Left lung (tissue), 14 donors: ENCODE results near the gene RPL36A. TPM values are rescaled to one million over a fixed set of nuclear protein-coding genes. Genes with fewer than 3 reads are reported as not detected.

Source experiments
- ATAC-seq: fragments of 200-7000 bp; cut with Tn5 transposase; one replicate; pipeline ENCODE4 v1.9.1; 2020; ENCODE audit warnings: moderate library complexity
- DNase-seq, 4 donors: peaks; one replicate each; pipeline ENCODE4 v3.0.0-alpha.2; 2013 to 2020
- H3K27ac ChIP-seq, 2 donors: fragments of 200-600 bp; sonication (generic) in 1 of 2; one replicate each; pipeline versions ENCODE4 v1.5.0 to v1.8.0; 2020 to 2021
- H3K27me3 ChIP-seq, 2 donors: fragments of 200-600 bp; sonication (generic) in 1 of 2; one replicate each; pipeline versions ENCODE4 v1.5.0 to v1.8.0; 2020 to 2021
- H3K36me3 ChIP-seq, 2 donors: fragments of 200-600 bp; sonication (generic) in 1 of 2; one replicate each; pipeline versions ENCODE4 v1.5.0 to v1.8.0; 2020 to 2021
- H3K4me1 ChIP-seq, 2 donors: fragments of 200-600 bp; one replicate each; pipeline ENCODE4 v1.8.0; 2021
- H3K4me3 ChIP-seq, 2 donors: fragments of 200-600 bp; sonication (generic) in 1 of 2; one replicate each; pipeline versions ENCODE4 v1.5.0 to v1.8.0; 2020 to 2021; ENCODE audit warnings: mild to moderate bottlenecking in 1 of 2
- H3K9me3 ChIP-seq, 2 donors: fragments of 200-600 bp; sonication (generic) in 1 of 2; one replicate each; pipeline versions ENCODE4 v1.5.0 to v1.8.0; 2020 to 2021
- intact Hi-C, 2 donors: fragments of 100-400 bp; cut with DNase I; formaldehyde crosslinking; loops; one replicate each; pipeline versions ENCODE4 v1.11.2 to v1.14.2; 2022
- long read RNA-seq, 12 donors: library from polyadenylated mRNA in 2 of 12; unstranded in 2 of 12; transcript quantifications; one replicate each; pipeline ENCODE4 v2.0.0 and lab custom pipeline, GENCODE V29; 2019 to 2026
- polyA plus RNA-seq, 6 donors: library from polyadenylated mRNA; unstranded; fragments of 120-200 nt; gene quantifications; one replicate each; pipeline ENCODE4 v1.2.1, GENCODE V29; 2013; ENCODE audit not compliant: insufficient read length in 6 of 6
- total RNA-seq, 2 donors: library from RNA; stranded (reverse); fragmentation: NEBNext Ultra II Directional; extraction: Animal tissue kit (Norgen Biotek cat#: 25700); gene quantifications; one replicate each; pipeline ENCODE4 v1.2.1, GENCODE V29; 2021
- TF ChIP-seq, protein P1 (sequence below), 2 donors: fragments of 200-600 bp; sonication (generic) in 1 of 2; IDR thresholded peaks; one replicate each; pipeline versions ENCODE4 v1.5.0 to v1.8.0; 2021; ENCODE audit warnings: antibody characterized with exemption in 2 of 2
- donor health status: DM: no; HTN: yes; CAD: no.
- donor health status: DM: no; HTN: no; CAD: no.

The RPL36A gene
- total RNA-seq = 100 to 1,000 TPM; 127 to 169 TPM
- polyA plus RNA-seq = 1,000 to 10,000 TPM; 1,057 to 1,743 (median 1,517) TPM
- long read RNA-seq, donor 1, transcript RPL36A-204 (3 exons, 2,240 nt) = minor isoform, 6 of 134 reads
- long read RNA-seq, donor 1, transcript RPL36A-202 (4 exons, 691 nt) = minor isoform, 13 of 134 reads
- long read RNA-seq, donor 1, transcript RPL36A-205 (4 exons, 710 nt) = minor isoform, 5 of 134 reads
- long read RNA-seq, donor 1, transcript RPL36A-203 (5 exons, 910 nt) = major isoform, 102 of 134 reads
- long read RNA-seq, donor 1, partial matches to known transcripts = 0 of 134 reads
- long read RNA-seq, donor 1, other reads (novel, unspliced or antisense) = 0 of 134 reads
- long read RNA-seq, donor 2, transcript RPL36A-202 (4 exons, 691 nt) = minor isoform, 35 of 250 reads
- long read RNA-seq, donor 2, transcript RPL36A-203 (5 exons, 910 nt) = major isoform, 158 of 250 reads
- long read RNA-seq, donor 2, transcript RPL36A-204 (3 exons, 2,240 nt) = minor isoform, 13 of 250 reads
- long read RNA-seq, donor 2, transcript RPL36A-205 (4 exons, 710 nt) = minor isoform, 12 of 250 reads
- long read RNA-seq, donor 2, partial matches to known transcripts = 13 of 250 reads
- long read RNA-seq, donor 2, other reads (novel, unspliced or antisense) = 5 of 250 reads
- long read RNA-seq, donor 3, transcript RPL36A-204 (3 exons, 2,240 nt) = minor isoform, 8 of 282 reads
- long read RNA-seq, donor 3, transcript RPL36A-203 (5 exons, 910 nt) = major isoform, 231 of 282 reads
- long read RNA-seq, donor 3, transcript RPL36A-202 (4 exons, 691 nt) = minor isoform, 26 of 282 reads
- long read RNA-seq, donor 3, transcript RPL36A-208 (2 exons, 547 nt) = minor isoform, 6 of 282 reads
- long read RNA-seq, donor 3, partial matches to known transcripts = 0 of 282 reads
- long read RNA-seq, donor 3, other reads (novel, unspliced or antisense) = 0 of 282 reads
- long read RNA-seq, donor 4, transcript RPL36A-203 (5 exons, 910 nt) = major isoform, 564 of 576 reads
- long read RNA-seq, donor 4, transcript RPL36A-202 (4 exons, 691 nt) = minor isoform, 6 of 576 reads
- long read RNA-seq, donor 4, partial matches to known transcripts = 0 of 576 reads
- long read RNA-seq, donor 4, other reads (novel, unspliced or antisense) = 3 of 576 reads
- long read RNA-seq, donor 5, transcript RPL36A-202 (4 exons, 691 nt) = minor isoform, 13 of 98 reads
- long read RNA-seq, donor 5, transcript RPL36A-203 (5 exons, 910 nt) = major isoform, 76 of 98 reads
- long read RNA-seq, donor 5, partial matches to known transcripts = 0 of 98 reads
- long read RNA-seq, donor 5, other reads (novel, unspliced or antisense) = 0 of 98 reads
- long read RNA-seq, donor 6, transcript RPL36A-205 (4 exons, 710 nt) = minor isoform, 10 of 265 reads
- long read RNA-seq, donor 6, transcript RPL36A-203 (5 exons, 910 nt) = major isoform, 188 of 265 reads
- long read RNA-seq, donor 6, transcript RPL36A-204 (3 exons, 2,240 nt) = minor isoform, 13 of 265 reads
- long read RNA-seq, donor 6, transcript RPL36A-202 (4 exons, 691 nt) = minor isoform, 37 of 265 reads
- long read RNA-seq, donor 6, partial matches to known transcripts = 8 of 265 reads
- long read RNA-seq, donor 6, other reads (novel, unspliced or antisense) = 0 of 265 reads
- long read RNA-seq, donor 7, transcript RPL36A-203 (5 exons, 910 nt) = major isoform, 21 of 44 reads
- long read RNA-seq, donor 7, transcript RPL36A-205 (4 exons, 710 nt) = minor isoform, 8 of 44 reads
- long read RNA-seq, donor 7, transcript RPL36A-207 (2 exons, 373 nt) = minor isoform, 6 of 44 reads
- long read RNA-seq, donor 7, partial matches to known transcripts = 0 of 44 reads
- long read RNA-seq, donor 7, other reads (novel, unspliced or antisense) = 0 of 44 reads
- long read RNA-seq, donor 8, transcript RPL36A-203 (5 exons, 910 nt) = major isoform, 67 of 80 reads
- long read RNA-seq, donor 8, transcript RPL36A-202 (4 exons, 691 nt) = minor isoform, 6 of 80 reads
- long read RNA-seq, donor 8, partial matches to known transcripts = 0 of 80 reads
- long read RNA-seq, donor 8, other reads (novel, unspliced or antisense) = 0 of 80 reads
- long read RNA-seq, donor 9, partial matches to known transcripts = 0 of 3 reads
- long read RNA-seq, donor 9, other reads (novel, unspliced or antisense) = 0 of 3 reads
- long read RNA-seq, donor 10, transcript RPL36A-203 (5 exons, 910 nt) = major isoform, 325 of 331 reads
- long read RNA-seq, donor 10, partial matches to known transcripts = 1 of 331 reads
- long read RNA-seq, donor 10, other reads (novel, unspliced or antisense) = 1 of 331 reads
- long read RNA-seq, donor 11, transcript RPL36A-203 (5 exons, 910 nt) = major isoform, 46 of 61 reads
- long read RNA-seq, donor 11, transcript RPL36A-202 (4 exons, 691 nt) = minor isoform, 7 of 61 reads
- long read RNA-seq, donor 11, partial matches to known transcripts = 0 of 61 reads
- long read RNA-seq, donor 11, other reads (novel, unspliced or antisense) = 0 of 61 reads
- long read RNA-seq, donor 12, transcript RPL36A-202 (4 exons, 691 nt) = minor isoform, 7 of 62 reads
- long read RNA-seq, donor 12, transcript RPL36A-203 (5 exons, 910 nt) = major isoform, 47 of 62 reads
- long read RNA-seq, donor 12, partial matches to known transcripts = 0 of 62 reads
- long read RNA-seq, donor 12, other reads (novel, unspliced or antisense) = 0 of 62 reads

DNA sequence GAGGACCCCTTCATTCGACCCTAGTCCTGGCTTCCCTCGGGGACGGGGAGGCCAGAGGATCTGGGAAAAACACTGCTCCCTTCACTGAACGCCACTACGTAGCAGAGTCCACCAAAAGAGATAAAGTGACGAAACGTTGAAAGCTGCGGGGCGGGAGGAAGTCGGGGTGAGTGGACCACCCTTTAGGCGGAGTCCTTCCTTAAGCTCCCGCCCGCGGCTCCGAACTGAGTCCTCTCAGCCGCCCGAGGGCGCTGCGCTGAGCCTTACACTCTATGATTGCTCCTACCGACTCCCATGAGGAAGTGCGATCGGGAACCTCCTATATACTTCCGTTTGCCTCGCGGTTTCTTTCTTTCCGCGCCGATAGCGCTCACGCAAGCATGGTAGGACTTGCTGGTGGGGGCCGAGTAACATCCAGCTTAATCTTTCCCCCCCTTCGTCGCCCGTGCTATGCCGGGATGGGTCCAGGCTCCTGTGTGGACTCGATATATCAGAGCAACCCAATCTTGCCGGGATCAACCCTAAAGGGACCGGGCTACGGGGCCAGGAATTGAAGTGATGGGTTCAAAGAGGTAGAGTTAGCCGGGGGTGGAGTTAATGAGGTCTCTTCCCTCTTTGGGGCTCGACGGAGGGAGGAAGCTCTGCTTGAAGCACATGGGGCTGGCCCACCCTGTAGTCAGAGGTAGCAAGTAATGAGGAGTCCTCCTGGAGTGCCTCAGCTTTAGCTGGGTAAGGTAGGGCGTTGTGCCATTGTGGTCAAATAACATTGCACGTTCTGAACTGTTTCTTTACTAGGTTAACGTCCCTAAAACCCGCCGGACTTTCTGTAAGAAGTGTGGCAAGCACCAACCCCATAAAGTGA is at the start of gene RPL36A:
RPL36A (plus strand) TSS at position 348 of the 862 bp plus-strand sequence; CDS start at position 381, 33 bp downstream.
- TF ChIP-seq, protein P1, sequence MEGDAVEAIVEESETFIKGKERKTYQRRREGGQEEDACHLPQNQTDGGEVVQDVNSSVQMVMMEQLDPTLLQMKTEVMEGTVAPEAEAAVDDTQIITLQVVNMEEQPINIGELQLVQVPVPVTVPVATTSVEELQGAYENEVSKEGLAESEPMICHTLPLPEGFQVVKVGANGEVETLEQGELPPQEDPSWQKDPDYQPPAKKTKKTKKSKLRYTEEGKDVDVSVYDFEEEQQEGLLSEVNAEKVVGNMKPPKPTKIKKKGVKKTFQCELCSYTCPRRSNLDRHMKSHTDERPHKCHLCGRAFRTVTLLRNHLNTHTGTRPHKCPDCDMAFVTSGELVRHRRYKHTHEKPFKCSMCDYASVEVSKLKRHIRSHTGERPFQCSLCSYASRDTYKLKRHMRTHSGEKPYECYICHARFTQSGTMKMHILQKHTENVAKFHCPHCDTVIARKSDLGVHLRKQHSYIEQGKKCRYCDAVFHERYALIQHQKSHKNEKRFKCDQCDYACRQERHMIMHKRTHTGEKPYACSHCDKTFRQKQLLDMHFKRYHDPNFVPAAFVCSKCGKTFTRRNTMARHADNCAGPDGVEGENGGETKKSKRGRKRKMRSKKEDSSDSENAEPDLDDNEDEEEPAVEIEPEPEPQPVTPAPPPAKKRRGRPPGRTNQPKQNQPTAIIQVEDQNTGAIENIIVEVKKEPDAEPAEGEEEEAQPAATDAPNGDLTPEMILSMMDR (IDR thresholded peaks at IDR 0.05) = peak; percentile 42 to 65
- peak; percentile 99 for ATAC-seq
- H3K27ac ChIP-seq = peak within 1 kb of the TSS; percentile 59 to 78
- peak within 1 kb of the TSS; percentile 45 to 48 for H3K4me3 ChIP-seq
- peaks cover 0 to 22% of the 10 kb centered on the region in 2 donors for H3K4me1 ChIP-seq
- peaks cover 0 to 22% of the 10 kb centered on the region in 2 donors for H3K36me3 ChIP-seq
- DNase-seq = peak; percentile 77 to 93 (median 90)
- no peaks in the 10 kb centered on the region for H3K27me3 ChIP-seq
- no peaks in the 10 kb centered on the region for H3K9me3 ChIP-seq
- intact Hi-C loops = no loop called here

DNA sequence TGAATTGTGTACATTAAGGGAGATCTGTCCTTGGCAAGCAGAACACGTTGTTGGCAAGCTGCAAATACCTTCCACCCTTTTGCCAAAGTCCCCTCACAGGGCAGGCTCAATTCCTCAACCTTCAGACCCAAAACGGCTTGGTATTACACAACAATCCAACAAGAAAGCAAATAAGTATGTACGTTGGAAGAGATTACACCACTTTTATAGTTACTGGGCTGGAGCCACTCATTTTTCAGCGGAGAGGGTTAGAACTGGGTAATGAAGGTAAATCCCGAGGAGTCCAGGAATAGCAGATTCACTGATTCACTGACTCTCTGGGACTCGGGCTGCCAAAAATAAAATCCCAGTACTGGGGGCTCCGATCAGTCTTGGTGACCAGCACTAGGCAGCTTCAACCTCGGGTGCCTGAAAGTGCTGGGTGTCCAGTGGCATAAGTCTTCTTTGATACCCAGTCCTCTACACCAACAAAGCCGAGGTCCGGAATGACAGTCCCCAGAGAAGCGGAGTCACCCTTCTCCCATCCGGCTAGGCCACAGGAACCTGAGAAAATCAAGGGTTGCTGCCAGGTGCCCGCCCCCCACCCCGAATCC is 42.9 kb upstream of the RPL36A start:
- peaks cover 0 to 2% of the 10 kb centered on the region in 2 donors for H3K4me1 ChIP-seq
- no peaks in the 10 kb centered on the region for H3K9me3 ChIP-seq
- peak overlapping the region in 1 of 2 donors; percentile 81 for H3K27ac ChIP-seq
- H3K27me3 ChIP-seq = no peaks in the 10 kb centered on the region
- intact Hi-C loops = no loop called here
- no peak for DNase-seq
- TF ChIP-seq, protein P1 (IDR thresholded peaks at IDR 0.05) = no peak
- peak overlapping the region; percentile 42 to 54 for H3K4me3 ChIP-seq
- peaks cover 0 to 17% of the 10 kb centered on the region in 2 donors for H3K36me3 ChIP-seq
- ATAC-seq = peak; percentile 29

DNA sequence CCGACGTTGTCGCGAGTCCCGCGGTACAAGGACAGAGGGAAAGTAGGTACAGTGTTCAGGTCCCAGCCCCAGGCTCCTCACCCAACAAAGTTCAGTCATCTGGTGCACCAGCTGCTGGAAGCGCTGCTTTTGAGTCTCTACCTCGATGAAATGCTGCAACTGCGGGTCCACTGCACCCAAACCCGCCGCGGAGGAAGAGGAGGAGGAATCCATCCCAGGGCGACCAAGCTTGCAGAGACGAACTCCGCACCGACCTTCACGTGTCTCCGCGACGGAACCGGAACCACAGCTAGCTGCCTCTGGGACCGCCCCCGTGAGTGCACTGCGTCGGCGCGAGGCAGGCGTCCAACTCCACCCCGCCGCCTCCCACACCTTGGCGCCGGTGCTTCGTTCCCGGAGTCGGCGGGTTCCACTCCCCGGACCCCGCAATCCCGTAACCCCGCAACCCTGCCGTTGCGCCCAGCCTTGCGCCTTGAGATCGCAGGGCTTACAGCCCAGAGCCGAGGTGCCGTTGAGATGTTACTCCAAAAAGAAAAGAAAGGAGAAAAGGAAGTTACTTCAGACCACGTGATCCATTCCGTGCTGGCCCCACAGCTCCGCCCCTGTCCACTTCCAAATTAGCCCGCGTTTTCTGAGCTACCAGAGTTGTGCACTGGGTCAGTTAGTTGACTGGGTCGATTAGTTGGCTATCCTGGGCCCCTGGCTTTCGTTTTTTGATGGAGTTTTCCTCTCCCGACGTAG is 42.2 kb upstream of the RPL36A start, which contains the start of gene TIMM8A:
TIMM8A (minus strand) TSS at position 291 of the 741 bp plus-strand sequence; CDS start at position 213, 78 bp downstream.
- Histone ChIP-seq H3K4me1 (peaks cover 0 to 2% of the 10 kb centered on the region in 2 donors), H3K36me3 (peaks cover 0 to 23% of the 10 kb centered on the region in 2 donors), H3K4me3 (peak within 1 kb of the TSS; percentile 42 to 54), H3K27me3 (no peaks in the 10 kb centered on the region), H3K9me3 (no peaks in the 10 kb centered on the region), H3K27ac (peak within 1 kb of the TSS; percentile 74 to 81)
- ATAC-seq (peak; percentile 99), DNase-seq (peak; percentile 65 to 93 (median 81))
- intact Hi-C loops = no loop called here
- TF ChIP-seq, protein P1 (IDR thresholded peaks at IDR 0.05) = no peak
